MV-4-11 (cell line): ENCODE results near the gene MBP.
A peak's percentile ranks its signal among the peaks of the same experiment; 100 is the strongest.

Experiments
- DNase-seq: peaks from one replicate; lab custom pipeline; 2025; lab: John Stamatoyannopoulos, UW

The MBP gene

DNA sequence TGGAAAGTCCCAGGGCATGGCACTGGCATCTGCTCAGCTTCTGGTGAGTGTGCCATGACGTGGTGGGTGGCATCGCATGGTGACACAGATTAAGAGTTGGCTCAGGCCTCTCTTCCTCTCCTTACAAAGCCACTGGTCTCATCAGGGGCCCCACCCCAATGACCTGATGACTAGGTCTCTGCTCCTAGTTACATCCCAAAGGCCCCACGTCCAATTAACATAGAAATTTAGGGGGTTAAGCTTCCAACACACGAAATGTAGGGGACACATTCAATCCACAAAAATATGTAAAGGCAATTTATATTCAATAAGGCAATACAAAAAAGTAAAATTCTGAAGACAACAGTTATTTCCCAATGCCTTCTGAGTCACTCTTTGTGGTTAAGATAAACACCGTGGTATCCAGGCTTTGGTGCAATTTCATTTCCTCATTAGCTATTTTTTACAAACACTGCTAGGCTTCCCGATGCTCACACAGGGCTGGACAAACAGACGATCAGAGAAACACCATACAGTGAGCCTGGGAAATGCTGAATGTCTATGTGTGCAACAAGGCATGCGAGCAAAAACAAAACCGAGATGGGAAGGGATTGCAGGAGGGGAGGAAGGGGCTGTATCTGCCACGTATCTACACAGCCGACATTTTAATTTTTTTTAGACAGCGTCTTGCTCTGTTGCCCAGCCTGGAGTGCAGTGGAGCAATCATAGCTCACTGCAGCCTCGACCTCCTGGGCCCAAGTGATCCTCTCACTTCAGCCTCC is 67.2 kb downstream of the MBP start:
- peak; percentile 99 for DNase-seq

- DNase-seq: peak; percentile 85
Measured at GRCh38 chr18:77063260-77063659, 69.3 kb downstream of the MBP start.

DNA sequence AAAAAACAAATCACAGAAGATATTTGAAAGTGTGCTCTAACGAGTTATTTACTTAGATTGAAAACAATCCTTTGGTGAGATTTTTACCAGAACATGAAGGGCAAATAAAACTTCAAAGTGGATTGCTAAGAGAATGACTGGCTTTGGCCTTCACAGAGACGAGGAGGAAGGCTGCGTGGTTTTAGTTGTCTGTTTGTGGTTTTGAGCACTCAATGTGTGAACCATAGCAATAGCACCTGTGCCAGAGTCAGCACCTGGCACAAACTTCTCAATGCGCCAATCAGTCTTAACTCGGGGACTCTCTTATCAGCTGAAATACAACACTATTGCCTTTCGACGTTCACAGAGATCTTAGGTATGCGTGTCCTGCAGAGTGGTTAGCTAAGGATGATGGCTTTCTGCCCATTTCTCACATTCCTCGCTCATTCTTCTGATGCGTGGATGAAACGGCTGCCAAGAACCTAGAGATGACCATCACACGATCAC is 70.0 kb downstream of the MBP start:
- DNase-seq: peak; percentile 69

DNA sequence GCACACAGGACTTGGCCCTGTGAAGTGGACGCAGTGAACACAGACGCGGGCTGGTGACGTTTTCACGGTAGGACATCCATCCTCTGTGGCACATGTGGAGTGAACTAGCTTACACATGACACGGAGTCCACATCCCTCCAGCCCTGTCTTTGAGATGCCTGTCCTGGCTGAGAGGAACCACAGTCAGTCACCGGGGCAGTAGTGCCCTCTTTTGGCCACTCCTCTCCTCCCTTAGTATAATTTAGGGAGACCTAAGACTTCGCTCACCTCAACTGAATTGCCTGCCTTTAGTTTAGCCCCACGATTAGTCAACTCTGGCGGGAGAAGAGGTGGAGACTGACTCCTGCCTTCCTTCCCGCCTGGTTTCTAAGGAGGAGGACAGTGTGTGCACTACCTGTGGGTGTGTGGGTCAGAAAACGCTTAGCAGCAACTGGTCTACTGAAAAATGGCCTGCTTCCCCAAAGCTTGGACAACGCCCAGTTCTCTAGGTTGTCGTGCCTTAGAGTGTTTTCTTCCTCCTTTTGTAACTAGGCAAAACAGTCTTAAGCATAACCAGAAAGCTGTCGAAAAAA is 70.6 kb downstream of the MBP start:
- peak; percentile 79 for DNase-seq

- DNase-seq: no peak
Measured at GRCh38 chr18:77061281-77061945, 71.2 kb downstream of the MBP start.

- DNase-seq: no peak
Measured at GRCh38 chr18:77060151-77060550, 72.4 kb downstream of the MBP start.

DNA sequence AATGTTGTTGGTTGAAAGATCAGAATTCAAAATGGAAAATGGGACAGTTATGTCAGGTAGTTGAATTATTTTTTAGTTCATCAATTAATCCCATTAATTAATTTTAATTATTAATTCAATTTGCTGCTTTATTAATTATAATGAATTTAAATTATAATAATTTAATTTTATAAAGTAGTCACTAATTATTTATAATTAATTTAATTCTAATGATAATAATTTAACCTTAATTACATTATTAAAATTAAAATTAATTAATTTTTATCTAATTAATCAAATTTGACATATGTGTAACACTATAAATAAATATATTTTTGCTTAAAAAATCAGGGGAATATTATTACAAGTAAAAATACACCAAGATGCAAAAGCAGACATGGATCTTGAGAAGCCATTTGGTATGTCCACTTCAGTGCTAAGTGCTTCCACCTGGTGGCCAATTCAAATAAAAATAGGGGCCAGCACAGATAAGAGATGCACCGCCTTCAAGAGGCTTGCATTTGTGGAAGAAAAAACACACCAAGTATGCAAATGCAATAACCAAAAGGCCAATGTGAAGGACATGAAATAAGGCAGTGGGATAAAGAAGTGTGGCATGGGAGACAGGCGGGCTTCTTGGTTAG is 73.2 kb downstream of the MBP start:
- peak; percentile 80 for DNase-seq

DNA sequence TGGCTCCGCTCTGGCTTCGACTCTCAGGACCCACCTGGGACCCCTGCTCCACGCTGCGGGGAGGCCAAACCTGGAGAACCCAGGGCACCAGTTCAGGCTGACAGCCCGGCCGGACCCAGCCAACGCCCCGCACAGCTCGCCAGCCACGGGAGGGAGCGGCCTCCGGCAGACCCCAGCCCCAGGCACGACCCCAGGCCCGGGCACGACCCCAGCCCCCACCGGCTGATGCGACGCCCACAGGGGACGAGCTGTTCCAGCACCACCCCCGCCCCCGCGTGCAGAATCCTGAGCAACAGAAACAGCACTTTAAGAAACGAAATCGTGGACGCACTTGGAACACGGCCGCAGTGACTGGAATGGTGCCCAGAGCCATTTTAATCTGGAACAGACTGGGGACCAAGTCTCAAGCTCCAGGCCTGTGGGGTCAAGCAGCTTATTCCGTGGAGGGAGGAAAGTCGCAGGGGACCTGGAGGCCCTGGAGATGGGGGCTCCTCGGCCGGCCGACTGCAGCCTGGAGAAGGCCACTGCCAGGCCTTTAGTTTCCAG is 74.2 kb downstream of the MBP start:
- DNase-seq: no peak

DNA sequence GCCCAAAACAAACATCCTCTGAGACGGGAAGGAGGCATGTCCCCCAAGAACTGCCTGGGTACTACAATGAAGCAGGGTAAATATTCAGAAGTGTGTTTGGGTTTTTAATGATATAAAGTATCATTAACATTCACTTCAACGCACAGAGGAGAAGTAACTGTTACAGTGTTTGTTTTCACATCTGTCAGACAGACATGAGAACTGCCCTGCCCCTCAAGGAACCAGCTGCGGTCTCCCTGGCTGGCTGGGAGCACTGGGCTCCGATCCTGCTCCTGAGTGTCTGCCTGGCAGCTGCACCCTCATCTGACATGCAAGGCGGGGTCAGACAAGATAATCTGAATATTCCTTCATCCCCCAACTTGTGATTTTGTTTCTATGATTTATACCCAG is 75.6 kb downstream of the MBP start:
- DNase-seq: peak; percentile 65

DNA sequence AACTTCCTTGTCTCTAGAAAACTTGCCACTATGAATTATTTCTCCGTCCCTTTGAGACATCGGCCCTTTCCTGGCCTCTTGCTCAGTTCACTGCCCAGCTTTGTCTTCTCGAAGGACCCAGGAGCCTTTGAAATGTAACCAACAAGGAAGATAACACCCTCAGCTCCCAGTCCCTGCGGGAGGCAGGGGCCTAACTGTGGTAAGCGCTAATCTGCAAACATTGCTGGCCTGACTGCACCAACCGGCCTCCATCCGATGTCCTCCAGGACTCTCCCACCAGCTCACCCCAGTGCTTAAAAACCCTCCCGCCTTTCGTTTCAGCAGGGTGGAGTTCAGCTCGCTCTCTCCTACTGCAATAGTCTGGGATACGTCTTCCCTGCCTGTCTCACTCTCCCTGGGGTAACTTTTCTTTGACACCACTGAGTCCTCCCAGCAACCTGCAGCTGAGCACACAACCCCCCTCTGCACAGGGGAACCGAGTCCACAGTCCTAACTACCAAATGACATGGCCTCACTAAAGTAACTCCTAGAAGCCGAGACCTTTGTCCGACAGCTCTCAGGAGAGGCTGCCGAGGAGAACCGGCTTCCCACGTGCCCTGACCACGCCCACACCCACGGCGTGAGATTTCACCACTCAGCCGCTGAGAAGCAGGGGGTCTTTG is 76.1 kb downstream of the MBP start:
- DNase-seq: no peak

DNA sequence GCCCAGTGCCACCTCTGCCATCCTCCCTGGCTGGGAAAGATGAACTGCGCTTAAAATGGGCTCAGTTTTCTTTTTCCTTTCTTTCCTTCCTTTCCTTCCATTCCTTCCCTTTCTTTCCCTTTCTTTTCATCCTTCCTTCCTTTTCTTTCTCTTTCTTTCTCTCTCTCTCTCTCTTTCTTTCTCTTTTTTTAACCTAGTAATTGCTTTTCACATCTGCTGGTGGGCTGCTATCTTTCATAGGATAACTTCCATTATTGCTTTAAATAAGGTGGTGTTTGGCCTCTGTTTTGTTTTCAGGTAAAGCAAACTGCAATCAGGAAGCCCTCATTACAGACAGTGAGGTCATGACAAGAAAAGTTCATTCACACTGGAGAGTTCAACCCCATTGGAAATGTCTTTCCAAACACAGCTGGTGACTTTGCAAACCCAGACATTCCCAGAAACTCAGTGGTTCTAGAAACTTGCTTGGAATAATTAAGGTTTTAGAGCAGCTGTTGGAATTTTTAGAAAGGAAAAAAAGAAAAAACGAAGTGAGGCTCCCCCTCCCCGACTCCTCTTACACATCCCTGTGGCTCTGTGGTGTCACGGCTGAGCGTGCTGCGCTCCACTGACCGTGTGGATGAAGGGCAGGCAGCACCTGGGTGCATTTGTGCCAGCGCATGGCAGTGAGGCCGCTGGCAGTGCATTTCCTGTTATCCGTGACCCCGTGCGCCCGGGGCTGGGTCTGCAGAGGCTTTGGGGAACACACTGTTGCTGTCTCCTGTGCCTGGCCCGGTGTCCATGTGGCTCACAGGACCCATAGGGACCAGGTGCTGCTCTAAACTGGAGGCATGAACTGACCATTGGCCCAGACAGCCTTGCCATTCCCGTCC is 76.9 kb downstream of the MBP start:
- peak; percentile 45 for DNase-seq

GRCh38 chr18:77054606-77055428 is 77.8 kb downstream of the MBP start:
- peak; percentile 99 for DNase-seq

DNA sequence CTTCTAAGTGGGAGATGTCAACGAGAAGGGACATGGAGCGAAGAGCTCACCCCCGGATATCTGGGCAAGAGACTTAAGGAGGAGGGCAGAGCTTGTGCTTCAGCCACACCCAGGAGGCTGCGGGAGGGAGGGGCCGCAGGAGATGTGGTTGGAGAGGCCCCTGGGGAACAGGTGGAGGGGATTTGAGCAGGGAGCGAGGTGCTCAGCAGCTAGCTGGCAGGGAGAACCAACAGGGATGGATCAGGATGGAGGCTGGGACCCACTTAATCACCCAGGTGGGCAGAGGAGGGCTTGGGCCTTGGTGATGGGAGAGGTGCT is 78.3 kb downstream of the MBP start:
- peak; percentile 58 for DNase-seq

GRCh38 chr18:77053616-77054287 is 78.8 kb downstream of the MBP start:
- DNase-seq: no peak

DNA sequence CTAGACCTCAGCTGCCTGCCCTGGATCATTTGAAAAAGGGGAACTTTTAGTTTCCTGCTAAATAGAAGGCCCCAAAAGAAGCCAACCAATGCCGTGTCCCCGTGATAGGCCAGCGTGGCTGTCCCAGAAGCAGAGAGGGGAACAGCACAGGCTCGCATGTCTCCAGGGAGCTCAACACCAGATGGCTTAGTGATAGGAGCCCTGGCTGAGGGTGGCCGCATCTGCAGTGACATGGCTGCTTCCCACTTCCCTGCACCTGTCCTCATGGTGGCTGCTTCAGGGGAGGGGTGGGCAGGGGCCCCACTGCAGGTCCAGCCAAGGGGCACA is 79.6 kb downstream of the MBP start:
- peak; percentile 87 for DNase-seq

- no peak for DNase-seq
Measured at GRCh38 chr18:77052297-77052982, 80.1 kb downstream of the MBP start.

DNA sequence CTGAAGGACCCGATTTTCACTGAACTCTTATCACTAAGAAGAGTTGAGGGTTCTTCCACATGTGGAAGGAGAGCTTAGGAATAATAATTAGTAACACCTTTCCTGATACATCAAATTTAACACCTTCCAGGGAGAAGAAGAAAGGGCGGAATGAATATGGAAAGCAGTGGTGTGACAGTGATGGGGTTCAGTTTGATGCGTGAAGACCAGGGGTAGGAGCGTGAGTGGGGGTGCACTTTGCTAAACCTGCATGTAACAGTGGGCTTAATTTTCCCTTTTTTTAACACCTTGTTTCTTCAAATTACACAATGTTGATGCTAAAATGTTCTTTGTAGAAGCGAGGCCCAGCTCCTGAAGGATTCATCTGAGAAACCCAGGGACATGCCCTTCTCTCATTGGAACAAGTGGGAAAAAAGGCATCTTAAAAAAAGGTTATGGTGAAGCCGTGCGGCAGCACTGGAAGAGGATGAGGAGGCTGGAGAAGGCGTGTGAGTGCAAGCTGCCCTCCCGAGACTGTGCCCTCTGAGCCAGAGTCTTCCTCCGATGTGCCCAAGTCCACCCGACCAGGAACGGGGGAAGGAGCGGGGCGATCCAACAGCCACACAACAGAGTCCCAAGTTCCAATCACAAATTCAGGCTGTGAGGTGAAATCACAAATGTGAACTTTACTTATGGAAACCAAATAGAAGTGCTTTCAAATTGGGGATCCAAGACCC is 80.8 kb downstream of the MBP start:
- DNase-seq: no peak

- no peak for DNase-seq
Measured at GRCh38 chr18:77049938-77050337, 82.6 kb downstream of the MBP start.
